ENCODE data around the gene MXD3.

- TF ChIP-seq CTCF (IDR thresholded peaks at IDR 0.05) (no peak), ZFX (IDR thresholded peaks at IDR 0.05; ENCODE audit: borderline replicate concordance) (no peak)
Observed at GRCh38 chr5:177358370-177358819, 46.7 kb upstream of the MXD3 start.

All from 22Rv1 (cell line).